ENCODE data around the gene MOCS1.
A peak's percentile ranks its signal among the peaks of the same experiment; 100 is the strongest.
"Not testable (repeated sequence)": the region's sequence is repeated elsewhere in the genome, so short reads cannot be mapped to it uniquely, and the experiment has no call there.

Gene MOCS1

GRCh38 chr6:39934131-39934757 is at the start of gene MOCS1:
TSS of gene MOCS1 (minus strand) at chr6:39934462. CDS start at chr6:39934417, 45 bp downstream.
- in situ Hi-C loops (cut with MboI; ENCODE audit: low pct_unique_long_range_greater_than_20kb, low sequenced_read_pairs), result no loop called here
- DNase-seq, result peak; percentile 35

- in situ Hi-C loops (cut with MboI; ENCODE audit: low pct_unique_long_range_greater_than_20kb, low sequenced_read_pairs), result loop anchor here (25.0 kb wide), 1 partner anchor 853 kb away; no protein-coding TSS in a partner anchor
- DNase-seq, result no peak
Observed at GRCh38 chr6:39984051-39984450, 49.8 kb upstream of the MOCS1 start.

- no peak for DNase-seq
- in situ Hi-C loops (cut with MboI; ENCODE audit: low pct_unique_long_range_greater_than_20kb, low sequenced_read_pairs), result loop anchor here (25.0 kb wide), 1 partner anchor 854 kb away; no protein-coding TSS in a partner anchor
Observed at GRCh38 chr6:39983193-39983592, 48.9 kb upstream of the MOCS1 start.

- in situ Hi-C loops (cut with MboI; ENCODE audit: low pct_unique_long_range_greater_than_20kb, low sequenced_read_pairs), result loop anchor here (25.0 kb wide), 1 partner anchor 855 kb away; no protein-coding TSS in a partner anchor
- no peak for DNase-seq
Observed at GRCh38 chr6:39982720-39983119, 48.5 kb upstream of the MOCS1 start.

GRCh38 chr6:39980839-39981580 is 46.7 kb upstream of the MOCS1 start:
- DNase-seq, result peak; percentile 60
- in situ Hi-C loops (cut with MboI; ENCODE audit: low pct_unique_long_range_greater_than_20kb, low sequenced_read_pairs), result loop anchor here (25.0 kb wide), 1 partner anchor 856 kb away; no protein-coding TSS in a partner anchor

- in situ Hi-C loops (cut with MboI; ENCODE audit: low pct_unique_long_range_greater_than_20kb, low sequenced_read_pairs), result loop anchor here (25.0 kb wide), 1 partner anchor 858 kb away; no protein-coding TSS in a partner anchor
- no peak for DNase-seq
Observed at GRCh38 chr6:39979461-39980328, 45.4 kb upstream of the MOCS1 start.

- in situ Hi-C loops (cut with MboI; ENCODE audit: low pct_unique_long_range_greater_than_20kb, low sequenced_read_pairs), result loop anchor here (25.0 kb wide), 1 partner anchor 859 kb away; no protein-coding TSS in a partner anchor
Observed at GRCh38 chr6:39978240-39978639, 44.0 kb upstream of the MOCS1 start.

GRCh38 chr6:39973661-39974060 is 39.4 kb upstream of the MOCS1 start:
- in situ Hi-C loops (cut with MboI; ENCODE audit: low pct_unique_long_range_greater_than_20kb, low sequenced_read_pairs), result no loop called here
- no peak for DNase-seq

More at GRCh38 chr6:39978240-39978639, 44.0 kb upstream of the MOCS1 start:
- no peak for DNase-seq

GRCh38 chr6:39972717-39973116 is 38.5 kb upstream of the MOCS1 start:
- DNase-seq; in situ Hi-C loops (cut with MboI; ENCODE audit: low pct_unique_long_range_greater_than_20kb, low sequenced_read_pairs): not testable (repeated sequence)

- DNase-seq; in situ Hi-C loops (cut with MboI; ENCODE audit: low pct_unique_long_range_greater_than_20kb, low sequenced_read_pairs): not testable (repeated sequence)
Observed at GRCh38 chr6:39971131-39971530, 36.9 kb upstream of the MOCS1 start.

GRCh38 chr6:39965751-39966150 is 31.5 kb upstream of the MOCS1 start:
- in situ Hi-C loops (cut with MboI; ENCODE audit: low pct_unique_long_range_greater_than_20kb, low sequenced_read_pairs), result no loop called here
- DNase-seq, result no peak

GRCh38 chr6:39964530-39964929 is 30.3 kb upstream of the MOCS1 start:
- DNase-seq, result no peak
- in situ Hi-C loops (cut with MboI; ENCODE audit: low pct_unique_long_range_greater_than_20kb, low sequenced_read_pairs), result no loop called here

- in situ Hi-C loops (cut with MboI; ENCODE audit: low pct_unique_long_range_greater_than_20kb, low sequenced_read_pairs), result no loop called here
- DNase-seq, result no peak
Observed at GRCh38 chr6:39964094-39964493, 29.8 kb upstream of the MOCS1 start.

GRCh38 chr6:39962831-39963230 is 28.6 kb upstream of the MOCS1 start:
- no peak for DNase-seq
- in situ Hi-C loops (cut with MboI; ENCODE audit: low pct_unique_long_range_greater_than_20kb, low sequenced_read_pairs), result no loop called here

- no peak for DNase-seq
- in situ Hi-C loops (cut with MboI; ENCODE audit: low pct_unique_long_range_greater_than_20kb, low sequenced_read_pairs), result no loop called here
Observed at GRCh38 chr6:39961178-39961577, 26.9 kb upstream of the MOCS1 start.

GRCh38 chr6:39958947-39959346 is 24.7 kb upstream of the MOCS1 start:
- in situ Hi-C loops (cut with MboI; ENCODE audit: low pct_unique_long_range_greater_than_20kb, low sequenced_read_pairs), result no loop called here
- no peak for DNase-seq

- in situ Hi-C loops (cut with MboI; ENCODE audit: low pct_unique_long_range_greater_than_20kb, low sequenced_read_pairs), result no loop called here
Observed at GRCh38 chr6:39956936-39957335, 22.7 kb upstream of the MOCS1 start.

GRCh38 chr6:39953076-39953618 is 18.9 kb upstream of the MOCS1 start:
- in situ Hi-C loops (cut with MboI; ENCODE audit: low pct_unique_long_range_greater_than_20kb, low sequenced_read_pairs), result no loop called here
- DNase-seq, result no peak

More at GRCh38 chr6:39956936-39957335, 22.7 kb upstream of the MOCS1 start:
- DNase-seq, result no peak

GRCh38 chr6:39952167-39952566 is 17.9 kb upstream of the MOCS1 start:
- no peak for DNase-seq
- in situ Hi-C loops (cut with MboI; ENCODE audit: low pct_unique_long_range_greater_than_20kb, low sequenced_read_pairs), result no loop called here
